IMR-90 (cell line): ENCODE measurements around the gene ELL3. TPM values are rescaled to one million over a fixed set of nuclear protein-coding genes. Genes with fewer than 3 reads are reported as not detected.

Source experiments
- ATAC-seq: fragments of 200-7000 bp; cut with Tn5 transposase; 2 replicates; pipeline ENCODE4 v1.9.1; 2020; ENCODE audit warnings: low read depth, mild to moderate bottlenecking, moderate library complexity
- BruUV-seq: library from RNA; stranded (reverse); fragments of 400-500 nt; replicated peaks from 2 replicates; lab custom pipeline; 2021; lab: Mats Ljungman, UMichigan
- CTCF ChIA-PET: fragments of 300-600 bp; formaldehyde crosslinking; extraction: SDS; loops from one replicate; lab custom pipeline; 2021; ENCODE audit warnings: antibody characterized with exemption; lab: Yijun Ruan, JAX
- POLR2A ChIA-PET: fragments of 300-600 bp; sonication (Branson Sonifier 250); formaldehyde crosslinking; loops from one replicate; lab custom pipeline; 2022; ENCODE audit warnings: antibody characterized with exemption; ENCODE audit not compliant: unreplicated experiment; lab: Charles Lee
- DNase-seq: peaks from one replicate; pipeline ENCODE4 v3.0.0; 2013
- H2AFZ ChIP-seq: replicated peaks from 2 replicates; pipeline ENCODE3; 2013; ENCODE audit warnings: low read length, mild to moderate bottlenecking; ENCODE audit not compliant: poor library complexity
- H2AK5ac ChIP-seq: 2 replicates; pipeline ENCODE4 v1.6.1; 2013; ENCODE audit warnings: low read depth, low read length, inconsistent platforms
- H2AK9ac ChIP-seq: replicated peaks from 2 replicates; pipeline ENCODE3; 2013; ENCODE audit warnings: mild to moderate bottlenecking, low read depth, low read length, moderate library complexity; ENCODE audit not compliant: poor library complexity
- H2BK120ac ChIP-seq: 2 replicates; pipeline ENCODE4 v1.6.1; 2013; ENCODE audit warnings: low read depth, low read length, inconsistent platforms
- H2BK15ac ChIP-seq: 3 replicates; pipeline ENCODE4 v1.6.1; 2013; ENCODE audit warnings: low read depth, low read length, inconsistent platforms
- H2BK20ac ChIP-seq: 2 replicates; pipeline ENCODE4 v1.6.1; 2013; ENCODE audit warnings: low read depth, mild to moderate bottlenecking, inconsistent platforms, low read length, moderate library complexity
- H2BK5ac ChIP-seq: 2 replicates; pipeline ENCODE4 v1.6.1; 2013; ENCODE audit warnings: mild to moderate bottlenecking, low read depth, low read length, inconsistent platforms; ENCODE audit not compliant: poor library complexity, severe bottlenecking
- H3K14ac ChIP-seq: replicated peaks from 2 replicates; pipeline ENCODE4 v1.6.1; 2013; ENCODE audit warnings: low read depth, low read length, inconsistent platforms
- H3K18ac ChIP-seq: 2 replicates; pipeline ENCODE4 v1.6.1; 2013; ENCODE audit warnings: low read depth, low read length, control low read depth
- H3K23ac ChIP-seq: 2 replicates; pipeline ENCODE4 v1.6.1; 2013; ENCODE audit warnings: low read depth, low read length, inconsistent platforms
- H3K27ac ChIP-seq: 2 replicates; pipeline ENCODE4 v1.5.1; 2013; ENCODE audit warnings: mild to moderate bottlenecking, control low read depth, low read length; ENCODE audit not compliant: insufficient read depth
- H3K27me3 ChIP-seq: 2 replicates; pipeline ENCODE4 v1.6.1; 2013; ENCODE audit warnings: low read length; ENCODE audit not compliant: control insufficient read depth, insufficient read depth
- H3K36me3 ChIP-seq: 2 replicates; pipeline ENCODE4 v1.6.1; 2013; ENCODE audit warnings: low read length, mixed read lengths; ENCODE audit not compliant: control insufficient read depth, insufficient read depth
- H3K4ac ChIP-seq: 2 replicates; pipeline ENCODE4 v1.6.1; 2013; ENCODE audit warnings: low read depth, low read length, inconsistent platforms
- H3K4me1 ChIP-seq: 2 replicates; pipeline ENCODE4 v1.6.1; 2013; ENCODE audit warnings: low read length, mixed read lengths; ENCODE audit not compliant: control insufficient read depth, insufficient read depth
- H3K4me2 ChIP-seq: 2 replicates; pipeline ENCODE4 v1.6.1; 2013; ENCODE audit warnings: low read depth, mild to moderate bottlenecking, control low read depth, low read length, moderate library complexity
- H3K4me3 ChIP-seq: 2 replicates; pipeline ENCODE4 v1.5.1; 2013; ENCODE audit warnings: low read depth, mild to moderate bottlenecking, control low read depth, low read length, moderate library complexity; ENCODE audit not compliant: insufficient read depth
- H3K56ac ChIP-seq: 2 replicates; pipeline ENCODE4 v1.6.1; 2013; ENCODE audit warnings: low read length, inconsistent platforms; ENCODE audit not compliant: insufficient read depth; ENCODE audit errors: extremely low read depth
- H3K79me1 ChIP-seq, 2 experiments: 2 replicates each; pipeline ENCODE4 v1.6.1; 2013; ENCODE audit warnings: low read length in 2 of 2, inconsistent platforms in 1 of 2, low read depth in 1 of 2
- H3K9ac ChIP-seq: 2 replicates; pipeline ENCODE4 v1.6.1; 2013; ENCODE audit warnings: low read depth, low read length, control low read depth
- H3K9me1 ChIP-seq: 2 replicates; pipeline ENCODE4 v1.6.1; 2013; ENCODE audit warnings: low read length, inconsistent platforms; ENCODE audit not compliant: insufficient read depth
- H3K9me3 ChIP-seq: 2 replicates; pipeline ENCODE4 v1.6.1; 2013; ENCODE audit warnings: low read length; ENCODE audit not compliant: control insufficient read depth, insufficient read depth
- H4K20me1 ChIP-seq: 2 replicates; pipeline ENCODE4 v1.6.1; 2013; ENCODE audit warnings: low read length, inconsistent platforms; ENCODE audit not compliant: insufficient read depth
- H4K5ac ChIP-seq: 2 replicates; pipeline ENCODE4 v1.6.1; 2013; ENCODE audit warnings: mild to moderate bottlenecking, low read depth, low read length, control low read depth
- H4K8ac ChIP-seq, 2 experiments: 2 replicates each; pipeline ENCODE4 v1.6.1; 2013; ENCODE audit warnings: low read depth in 2 of 2, low read length in 2 of 2, control low read depth in 1 of 2, inconsistent platforms in 1 of 2
- H4K91ac ChIP-seq: 2 replicates; pipeline ENCODE4 v1.6.1; 2013; ENCODE audit warnings: low read depth, low read length, inconsistent platforms; ENCODE audit not compliant: insufficient read depth
- CHD1 ChIP-seq: IDR thresholded peaks from 2 replicates; pipeline ENCODE4 v1.6.1; 2012; ENCODE audit warnings: low read depth, low read length, improper control_type of control experiment
- CTCF ChIP-seq: conservative IDR thresholded peaks from 2 replicates; pipeline ENCODE4 v1.5.1; 2012; ENCODE audit warnings: mild to moderate bottlenecking, low read depth, low read length, improper control_type of control experiment
- ELK1 ChIP-seq: fragments of 150-350 bp; IDR thresholded peaks from 2 replicates; pipeline ENCODE4 v1.6.1; 2016; ENCODE audit warnings: low read depth, mild to moderate bottlenecking, low read length, moderate library complexity, borderline replicate concordance
- FOS ChIP-seq: fragments of 150-350 bp; IDR thresholded peaks from 2 replicates; pipeline ENCODE4 v1.6.1; 2016; ENCODE audit warnings: low read depth, low read length
- MAFK ChIP-seq: IDR thresholded peaks from 2 replicates; pipeline ENCODE4 v1.6.1; 2012; ENCODE audit warnings: low read depth, low read length, improper control_type of control experiment
- MAZ ChIP-seq: IDR thresholded peaks from 2 replicates; pipeline ENCODE4 v1.6.1; 2012; ENCODE audit warnings: low read depth, mild to moderate bottlenecking, low read length, improper control_type of control experiment, moderate library complexity, borderline replicate concordance
- MXI1 ChIP-seq: IDR thresholded peaks from 2 replicates; pipeline ENCODE4 v1.6.1; 2012; ENCODE audit warnings: low read depth, mild to moderate bottlenecking, low read length, moderate library complexity, borderline replicate concordance
- POLR2A ChIP-seq: IDR thresholded peaks from 2 replicates; pipeline ENCODE4 v1.6.1; 2012; ENCODE audit warnings: mild to moderate bottlenecking, low read depth, low read length
- RAD21 ChIP-seq: IDR thresholded peaks from 2 replicates; pipeline ENCODE4 v1.6.1; 2012; ENCODE audit warnings: low read length, improper control_type of control experiment
- RCOR1 ChIP-seq: IDR thresholded peaks from 2 replicates; pipeline ENCODE4 v1.6.1; 2012; ENCODE audit warnings: mild to moderate bottlenecking, low read length, improper control_type of control experiment; ENCODE audit not compliant: insufficient replicate concordance
- RFX5 ChIP-seq: IDR thresholded peaks from 2 replicates; pipeline ENCODE4 v1.8.0; 2012; ENCODE audit warnings: low read depth, mild to moderate bottlenecking, low read length, moderate library complexity
- SMC3 ChIP-seq: fragments of 150-350 bp; IDR thresholded peaks from 2 replicates; pipeline ENCODE4 v1.6.1; 2016; ENCODE audit warnings: low read depth, mild to moderate bottlenecking, antibody characterized with exemption, low read length, moderate library complexity
- USF2 ChIP-seq: fragments of 150-350 bp; IDR thresholded peaks from 2 replicates; pipeline ENCODE4 v1.6.1; 2017; ENCODE audit warnings: mild to moderate bottlenecking, antibody characterized with exemption, low read length, low read depth
- WGBS, 2 experiments: methylation state at CpG; one replicate each; pipeline versions ENCODE4 v1.1.5 to v1.1.7; 2013; ENCODE audit warnings: missing lambda C conversion rate in 2 of 2; ENCODE audit not compliant: insufficient read length in 1 of 2; ENCODE audit errors: extremely low coverage in 2 of 2; 5-methylcytosine and 5-hydroxymethylcytosine counted together
- dilution Hi-C: fragments of 300-500 bp; cut with HindIII; formaldehyde crosslinking; loops from one replicate; pipeline ENCODE4 v1.14.3; 2018; ENCODE audit warnings: low sequenced_read_pairs; ENCODE audit not compliant: unreplicated experiment
- in situ Hi-C: fragments of 300-500 bp; cut with MboI; formaldehyde crosslinking; loops from 3 replicates; pipeline ENCODE4 v1.14.3; 2019; ENCODE audit warnings: low sequenced_read_pairs, inconsistent platforms, mixed read lengths
- intact Hi-C: fragments of 100-400 bp; cut with micrococcal nuclease; formaldehyde crosslinking; loops from 2 replicates; pipeline ENCODE4 v1.10.0; 2022
- polyA plus RNA-seq, 3 experiments: library from polyadenylated mRNA; depleted of rRNA; stranded (reverse); fragments of >200 nt; gene quantifications; 2 replicates each; pipeline ENCODE4 v1.2.3, GENCODE V29; 2012; ENCODE audit warnings: low replicate concordance in 1 of 3
- total RNA-seq: library from RNA; depleted of rRNA; stranded (reverse); fragments of >200 nt; gene quantifications from 2 replicates; pipeline ENCODE4 v1.2.3, GENCODE V29; 2012

ELL3 gene
- total and polyA plus RNA-seq, 2 of the 4 experiments (the other 2 are of a cell fraction), result 1.2 to 1.6 TPM

- in situ Hi-C loops (no loop called here), dilution Hi-C loops (no loop called here), intact Hi-C loops (no loop called here)
- no peak overlapping the region for H2AFZ ChIP-seq
- no peak overlapping the region for H3K4ac ChIP-seq
- TF ChIP-seq MAZ (no peak), FOS (no peak), CHD1 (no peak), MXI1 (no peak), RAD21 (no peak), CTCF (no peak), SMC3 (no peak), RCOR1 (no peak), ELK1 (no peak), RFX5 (no peak), POLR2A (no peak), USF2 (no peak), MAFK (no peak)
- no peak overlapping the region for H3K18ac ChIP-seq
- no peak overlapping the region for H3K4me2 ChIP-seq
- H3K79me1 ChIP-seq, result no peaks in the 10 kb centered on the region
- no TSS peak for BruUV-seq
- no peak overlapping the region for H2AK5ac ChIP-seq
- CTCF ChIA-PET, result no interaction called here
- H3K27me3 ChIP-seq, result no peaks in the 10 kb centered on the region; the same call in 1 of the 2 replicates
- no peak overlapping the region for H4K91ac ChIP-seq
- no peak for ATAC-seq
- H2BK15ac ChIP-seq, result no peak overlapping the region
- H3K9ac ChIP-seq, result no peak overlapping the region
- no peak overlapping the region for H2AK9ac ChIP-seq
- H4K8ac ChIP-seq, result no peak overlapping the region
- no peak overlapping the region for H2BK20ac ChIP-seq
- POLR2A ChIA-PET, result no interaction called here
- H4K5ac ChIP-seq, result no peak overlapping the region
- H4K20me1 ChIP-seq, result no peaks in the 10 kb centered on the region
- no peak overlapping the region for H3K23ac ChIP-seq
- H3K27ac ChIP-seq, result no peak overlapping the region
- no peak overlapping the region for H3K56ac ChIP-seq
- H3K9me3 ChIP-seq, result 0 out of 2 replicates have a peak, but pooled peaks cover 2% of the 10 kb centered on the region
- no peaks in the 10 kb centered on the region for H3K4me1 ChIP-seq
- no peak overlapping the region for H2BK5ac ChIP-seq
- no peak overlapping the region for H3K14ac ChIP-seq
- WGBS, 2 experiments, result 50% methylated on average over 1 of the region's 6 CpGs; no CpG with 5 or more reads in 1 of the 2 experiments
- H3K9me1 ChIP-seq, result no peaks in the 10 kb centered on the region
- H3K4me3 ChIP-seq, result no peak overlapping the region
- H3K36me3 ChIP-seq, result no peaks in the 10 kb centered on the region
- no peak overlapping the region for H2BK120ac ChIP-seq
- no peak for DNase-seq
These were observed 41.4 kb downstream of the ELL3 start for GRCh38 chr15:43735416-43735815.
